Measurements from ENCODE around the gene VPS18. TPM values are rescaled to one million over a fixed set of nuclear protein-coding genes. Genes with fewer than 3 reads are reported as not detected.
A peak's percentile ranks its signal among the peaks of the same experiment; 100 is the strongest.

The VPS18 gene
- total RNA-seq, 1 donor from 2014 or later, result 12.6 TPM

DNA sequence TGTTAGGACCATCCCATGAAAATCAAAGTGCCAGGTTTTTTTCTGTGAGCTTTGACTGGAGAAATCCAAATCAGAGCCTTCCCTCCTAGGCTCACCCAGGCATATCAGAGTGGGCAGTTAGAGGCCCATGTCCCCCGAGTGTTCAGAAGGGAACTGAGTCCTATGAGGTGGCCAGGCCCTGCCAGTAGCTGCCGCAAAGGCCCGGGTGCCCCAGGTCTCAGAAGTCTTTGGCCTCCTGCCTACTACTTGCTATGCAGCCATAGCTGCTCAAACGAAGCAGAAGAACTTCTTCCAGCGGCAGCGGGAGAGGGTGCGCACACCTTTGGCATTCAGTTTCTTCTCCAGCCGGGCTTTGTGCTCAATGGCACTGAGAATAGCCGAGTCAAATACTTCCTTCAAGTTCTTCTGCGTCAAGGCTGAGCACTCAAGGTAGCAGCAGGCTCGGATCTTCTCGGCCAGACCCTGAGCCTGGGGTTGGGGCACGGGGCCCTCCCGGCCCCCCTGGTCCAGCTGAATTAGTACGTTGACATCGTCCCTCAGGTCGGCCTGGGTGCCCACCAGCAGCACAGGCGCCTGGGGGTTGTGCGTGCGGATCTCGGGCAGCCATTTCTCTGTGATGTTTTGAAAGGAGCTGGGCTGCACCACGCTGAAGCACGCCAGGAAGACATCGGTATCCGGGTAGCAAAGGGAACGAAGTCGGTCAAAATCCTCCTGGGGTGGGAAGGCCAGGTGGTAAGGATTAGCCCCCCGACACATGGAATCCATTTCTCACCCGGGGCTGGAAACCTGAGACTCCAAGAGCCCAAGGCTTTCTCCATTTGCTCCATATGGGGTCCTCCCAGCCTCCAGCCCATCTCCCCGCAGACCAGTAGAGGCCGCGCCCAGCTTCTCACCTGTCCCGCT, 21.2 kb upstream of the VPS18 start:
- Mint-ChIP-seq H3K27me3 (ENCODE audit: low read depth) (peaks cover 9% of the 10 kb centered on the region), H3K27ac (no peak overlapping the region), H3K9me3 (no peaks in the 10 kb centered on the region), H3K36me3 (ENCODE audit: low read depth) (no peaks in the 10 kb centered on the region), H3K4me3 (ENCODE audit: low read depth) (peak overlapping the region; percentile 84), H3K4me1 (ENCODE audit: low read depth) (peaks cover 17% of the 10 kb centered on the region)
- intact Hi-C loops (cut with micrococcal nuclease), result no loop called here
- no peak for DNase-seq (ENCODE audit: low spot score)

DNA sequence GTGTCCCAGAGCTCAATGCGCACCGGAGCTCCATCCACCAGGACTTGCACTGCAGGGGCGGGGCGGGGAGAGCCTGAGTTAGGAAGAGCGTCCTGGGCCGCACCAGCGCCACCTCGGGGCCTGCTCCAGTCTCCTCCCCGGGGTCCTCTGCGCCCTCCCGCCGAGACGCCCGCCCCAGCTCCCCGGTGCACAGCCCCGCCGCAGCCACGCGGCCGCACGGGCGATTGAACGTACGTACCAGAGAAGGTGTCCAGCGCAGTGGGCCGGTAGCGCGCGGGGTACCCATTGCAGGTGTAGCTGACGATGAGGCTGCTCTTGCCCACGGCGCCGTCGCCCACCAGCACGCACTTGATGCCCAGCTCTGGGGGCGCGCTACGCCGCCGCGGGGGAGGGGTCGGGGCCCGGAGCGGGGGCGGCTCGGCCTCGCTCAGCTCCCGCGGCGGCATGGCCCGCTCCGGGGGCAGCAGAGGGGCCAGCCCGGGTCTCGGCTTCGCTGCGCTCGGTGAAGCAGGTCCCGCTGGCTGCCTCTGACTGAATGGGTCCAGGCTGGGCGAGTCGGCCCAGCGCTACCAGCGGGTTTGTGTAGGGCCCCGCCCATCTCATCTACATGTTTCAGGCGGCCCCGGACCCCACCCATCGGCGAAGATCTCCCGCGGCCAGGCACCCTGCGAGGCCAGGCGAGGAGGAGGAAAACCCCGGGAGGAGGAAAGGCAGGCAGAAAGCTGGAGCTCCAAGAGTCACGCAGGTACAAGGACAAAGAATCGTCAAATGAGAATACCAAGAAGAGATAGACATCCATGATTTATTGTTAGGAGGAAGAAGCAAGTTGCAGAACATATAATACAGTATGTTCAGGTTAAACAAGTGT, 20.3 kb upstream of the VPS18 start, which contains the start of gene RHOV:
Gene RHOV, minus strand, starts transcription at position 541 of the 868 bp plus-strand sequence. Its CDS starts 95 bp downstream, at position 446.
- peaks cover 11% of the 10 kb centered on the region for H3K27me3 Mint-ChIP-seq (ENCODE audit: low read depth)
- H3K27ac Mint-ChIP-seq, result no peak within 1 kb of the TSS
- H3K36me3 Mint-ChIP-seq (ENCODE audit: low read depth), result no peaks in the 10 kb centered on the region
- intact Hi-C loops (cut with micrococcal nuclease), result loop anchor here (2.0 kb wide), 1 partner anchor 15 kb away; no protein-coding TSS in a partner anchor
- no peaks in the 10 kb centered on the region for H3K9me3 Mint-ChIP-seq
- peak within 1 kb of the TSS; percentile 84 for H3K4me3 Mint-ChIP-seq (ENCODE audit: low read depth)
- H3K4me1 Mint-ChIP-seq (ENCODE audit: low read depth), result peaks cover 22% of the 10 kb centered on the region
- DNase-seq (ENCODE audit: low spot score), result peak; percentile 54

- intact Hi-C loops (cut with micrococcal nuclease), result loop anchor here (2.0 kb wide), 1 partner anchor 17 kb away; no protein-coding TSS in a partner anchor
- Mint-ChIP-seq H3K27me3 (ENCODE audit: low read depth) (peaks cover 11% of the 10 kb centered on the region), H3K4me3 (ENCODE audit: low read depth) (no peak overlapping the region), H3K4me1 (ENCODE audit: low read depth) (peaks cover 24% of the 10 kb centered on the region), H3K9me3 (no peaks in the 10 kb centered on the region), H3K36me3 (ENCODE audit: low read depth) (no peaks in the 10 kb centered on the region), H3K27ac (no peak overlapping the region)
- no peak for DNase-seq (ENCODE audit: low spot score)
Measured at GRCh38 chr15:40875991-40876730, 18.1 kb upstream of the VPS18 start.

DNA sequence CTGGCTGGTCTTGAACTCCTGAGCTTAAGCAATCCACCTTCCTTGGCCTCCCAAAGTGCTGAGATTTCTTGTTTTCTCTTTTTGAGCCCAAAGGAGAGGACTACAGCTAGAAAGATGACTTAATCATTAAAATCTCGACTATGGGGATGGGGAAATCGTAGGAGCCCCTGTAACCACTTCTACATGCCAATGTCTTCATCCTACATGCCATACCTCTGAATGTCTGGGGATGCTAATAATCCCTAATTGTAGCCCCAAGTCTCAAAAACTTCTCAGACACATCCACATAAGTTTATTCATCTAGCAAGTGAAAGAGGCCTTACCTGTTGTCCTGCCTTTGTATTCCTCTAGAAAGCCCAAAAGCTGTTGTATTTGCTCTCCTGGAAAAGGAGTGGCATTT, 16.6 kb upstream of the VPS18 start:
- intact Hi-C loops (cut with micrococcal nuclease), result no loop called here
- H3K27ac Mint-ChIP-seq, result no peak overlapping the region

GRCh38 chr15:40878785-40879184, 15.5 kb upstream of the VPS18 start:
- intact Hi-C loops (cut with micrococcal nuclease), result no loop called here
- Mint-ChIP-seq H3K27me3 (ENCODE audit: low read depth) (peaks cover 5% of the 10 kb centered on the region), H3K27ac (no peak overlapping the region), H3K4me3 (ENCODE audit: low read depth) (no peak overlapping the region), H3K9me3 (peaks cover 4% of the 10 kb centered on the region), H3K36me3 (ENCODE audit: low read depth) (no peaks in the 10 kb centered on the region), H3K4me1 (ENCODE audit: low read depth) (peaks cover 10% of the 10 kb centered on the region)
- no peak for DNase-seq (ENCODE audit: low spot score)

More for the DNA sequence above, 16.6 kb upstream of the VPS18 start:
- H3K4me3 Mint-ChIP-seq (ENCODE audit: low read depth), result no peak overlapping the region
- DNase-seq (ENCODE audit: low spot score), result no peak
- H3K4me1 Mint-ChIP-seq (ENCODE audit: low read depth), result peaks cover 10% of the 10 kb centered on the region
- no peaks in the 10 kb centered on the region for H3K36me3 Mint-ChIP-seq (ENCODE audit: low read depth)
- peaks cover under 1% of the 10 kb centered on the region for H3K9me3 Mint-ChIP-seq
- H3K27me3 Mint-ChIP-seq (ENCODE audit: low read depth), result peaks cover 7% of the 10 kb centered on the region

- intact Hi-C loops (cut with micrococcal nuclease), result no loop called here
- Mint-ChIP-seq H3K9me3 (peaks cover 4% of the 10 kb centered on the region), H3K27ac (no peak overlapping the region), H3K27me3 (ENCODE audit: low read depth) (peaks cover 2% of the 10 kb centered on the region), H3K36me3 (ENCODE audit: low read depth) (no peaks in the 10 kb centered on the region), H3K4me1 (ENCODE audit: low read depth) (peaks cover 9% of the 10 kb centered on the region), H3K4me3 (ENCODE audit: low read depth) (no peak overlapping the region)
- no peak for DNase-seq (ENCODE audit: low spot score)
Measured at GRCh38 chr15:40879609-40880008, 14.6 kb upstream of the VPS18 start.

GRCh38 chr15:40881351-40881750, 12.9 kb upstream of the VPS18 start:
- H3K27me3 Mint-ChIP-seq (ENCODE audit: low read depth), result peaks cover 2% of the 10 kb centered on the region
- H3K9me3 Mint-ChIP-seq, result peaks cover 4% of the 10 kb centered on the region

GRCh38 chr15:40886586-40886985, 7.7 kb upstream of the VPS18 start:
- no peaks in the 10 kb centered on the region for H3K36me3 Mint-ChIP-seq (ENCODE audit: low read depth)
- no peak overlapping the region for H3K4me3 Mint-ChIP-seq (ENCODE audit: low read depth)
- intact Hi-C loops (cut with micrococcal nuclease), result loop anchor here (2.0 kb wide), 1 partner anchor 208 kb away; no protein-coding TSS in a partner anchor
- H3K4me1 Mint-ChIP-seq (ENCODE audit: low read depth), result peaks cover 8% of the 10 kb centered on the region
- DNase-seq (ENCODE audit: low spot score), result no peak
- peaks cover 4% of the 10 kb centered on the region for H3K9me3 Mint-ChIP-seq
- H3K27me3 Mint-ChIP-seq (ENCODE audit: low read depth), result no peaks in the 10 kb centered on the region
- H3K27ac Mint-ChIP-seq, result no peak overlapping the region

More at GRCh38 chr15:40881351-40881750, 12.9 kb upstream of the VPS18 start:
- intact Hi-C loops (cut with micrococcal nuclease), result no loop called here
- Mint-ChIP-seq H3K36me3 (ENCODE audit: low read depth) (no peaks in the 10 kb centered on the region), H3K4me3 (ENCODE audit: low read depth) (no peak overlapping the region), H3K4me1 (ENCODE audit: low read depth) (peaks cover 15% of the 10 kb centered on the region), H3K27ac (no peak overlapping the region)
- no peak for DNase-seq (ENCODE audit: low spot score)

DNA sequence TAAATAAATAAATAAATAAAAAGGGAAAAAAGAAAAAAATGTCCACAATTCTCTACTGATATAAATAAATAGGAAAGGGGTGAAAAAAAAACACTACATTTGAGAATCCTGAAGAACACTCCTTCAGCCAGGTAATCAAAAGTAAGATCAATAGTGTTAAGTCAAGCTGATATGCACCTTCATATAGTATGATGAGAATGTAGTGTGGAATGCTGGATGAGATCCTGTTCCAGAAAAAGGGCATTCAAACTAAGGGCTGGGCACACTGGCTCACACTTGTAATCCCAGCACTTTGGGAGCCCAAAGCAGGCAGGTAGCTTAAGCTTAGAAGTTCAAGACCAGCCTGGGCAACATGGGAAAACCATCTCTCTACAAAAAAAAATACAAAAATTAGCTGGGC, 5.1 kb upstream of the VPS18 start:
- DNase-seq (ENCODE audit: low spot score), result no peak
- intact Hi-C loops (cut with micrococcal nuclease), result no loop called here
- Mint-ChIP-seq H3K27me3 (ENCODE audit: low read depth) (peaks cover 1% of the 10 kb centered on the region), H3K27ac (no peak overlapping the region), H3K4me3 (ENCODE audit: low read depth) (no peak overlapping the region), H3K4me1 (ENCODE audit: low read depth) (peaks cover 15% of the 10 kb centered on the region), H3K9me3 (no peaks in the 10 kb centered on the region), H3K36me3 (ENCODE audit: low read depth) (no peaks in the 10 kb centered on the region)

- intact Hi-C loops (cut with micrococcal nuclease), result loop anchor here (5.0 kb wide), 3 partner anchors 134 to 299 kb away; partner anchors contain the start of genes KNL1, RAD51 and RMDN3
- Mint-ChIP-seq H3K36me3 (ENCODE audit: low read depth) (peaks cover 3% of the 10 kb centered on the region), H3K4me3 (ENCODE audit: low read depth) (no peak overlapping the region), H3K27me3 (ENCODE audit: low read depth) (peaks cover 1% of the 10 kb centered on the region), H3K9me3 (no peaks in the 10 kb centered on the region), H3K4me1 (ENCODE audit: low read depth) (peaks cover 20% of the 10 kb centered on the region), H3K27ac (no peak overlapping the region)
- no peak for DNase-seq (ENCODE audit: low spot score)
Measured at GRCh38 chr15:40891138-40891537, 3.1 kb upstream of the VPS18 start.

GRCh38 chr15:40891810-40892446, 2.3 kb upstream of the VPS18 start:
- Mint-ChIP-seq H3K36me3 (ENCODE audit: low read depth) (peaks cover 6% of the 10 kb centered on the region), H3K9me3 (no peaks in the 10 kb centered on the region), H3K4me1 (ENCODE audit: low read depth) (peaks cover 20% of the 10 kb centered on the region), H3K27me3 (ENCODE audit: low read depth) (peaks cover 1% of the 10 kb centered on the region), H3K27ac (no peak overlapping the region), H3K4me3 (ENCODE audit: low read depth) (no peak overlapping the region)
- no peak for DNase-seq (ENCODE audit: low spot score)
- intact Hi-C loops (cut with micrococcal nuclease), result loop anchor here (5.0 kb wide), 3 partner anchors 135 to 300 kb away; partner anchors contain the start of genes KNL1, RAD51 and RMDN3

All from activated T-helper 2 cell treated with anti-CD3 and anti-CD28 coated beads, Interferon-gamma antibody, Interleukin-2, Interleukin-4, amounts not matched to agents 10 μg/mL and 5 μg/mL and 100 μg/mL, durations not matched to agents 14 hours and 24 hours and 36 hours (primary cell).